Stimulated activated CD4-positive, alpha-beta T cell treated with anti-CD3 and anti-CD28 coated beads, TNF-alpha, amount 100 ng/mL, for 24 hours (primary cell): ENCODE data around the gene BAHCC1.

ENCODE experiments used
- DNase-seq, 3 experiments: peaks; one replicate each; pipeline ENCODE4 v3.0.0-alpha.2; 2020; ENCODE audit warnings: low read depth in 3 of 3

BAHCC1 gene

GRCh38 chr17:81514739-81515529, 119.7 kb downstream of the BAHCC1 start:
- peak in 2 of 3 experiments; percentile 53 to 80 for DNase-seq

- no peak for DNase-seq
Measured at GRCh38 chr17:81515530-81516041, 120.3 kb downstream of the BAHCC1 start.
